GM18517 (cell line): Measurements from ENCODE around the gene CATSPER2.
"Not testable (repeated sequence)": the region's sequence is repeated elsewhere in the genome, so short reads cannot be mapped to it uniquely, and the experiment has no call there.

Source experiments
- ATAC-seq: cut with Tn5 transposase; IDR thresholded peaks from one replicate; pipeline ENCODE4 v1.9.1; 2021; ENCODE audit warnings: mild to moderate bottlenecking, moderate library complexity; ENCODE audit not compliant: unreplicated experiment

Gene CATSPER2

GRCh38 chr15:43648649-43649429 is at the start of gene CATSPER2:
Gene CATSPER2, minus strand, starts transcription at chr15:43648844. Its CDS starts 783 bp downstream, at chr15:43648061.
- no peak for ATAC-seq

- ATAC-seq: not testable (repeated sequence)
Observed at GRCh38 chr15:43693148-43694022, 44.7 kb upstream of the CATSPER2 start, which contains the start of gene CKMT1A. Gene CKMT1A, plus strand, starts transcription at chr15:43693859. Its CDS starts 192 bp downstream, at chr15:43694051.

- ATAC-seq: not testable (repeated sequence)
Observed at GRCh38 chr15:43692679-43693078, 44.0 kb upstream of the CATSPER2 start.

GRCh38 chr15:43689604-43690301 is 41.1 kb upstream of the CATSPER2 start:
- ATAC-seq: peak; percentile 90

GRCh38 chr15:43674175-43674574 is 25.5 kb upstream of the CATSPER2 start:
- ATAC-seq: not testable (repeated sequence)

DNA sequence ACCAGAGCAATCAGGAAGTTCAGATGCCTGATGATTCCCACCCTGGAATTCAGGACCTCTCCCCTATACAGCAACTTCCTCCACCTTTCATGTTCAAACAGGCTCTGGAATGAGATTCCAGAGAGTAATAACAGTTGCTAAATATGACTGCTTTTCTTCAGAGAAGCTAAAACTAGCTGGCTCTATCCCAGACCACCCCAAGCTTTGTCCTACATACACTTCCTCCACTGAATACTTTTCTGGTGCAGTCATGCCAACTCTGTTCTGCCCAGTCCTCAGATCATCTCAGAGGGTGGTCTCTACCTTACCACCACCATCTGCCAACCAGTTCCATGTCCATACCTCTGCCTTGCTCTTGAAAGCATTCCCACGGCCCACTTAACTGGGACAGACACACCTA is 17.5 kb upstream of the CATSPER2 start:
- not testable (repeated sequence) for ATAC-seq

- not testable (repeated sequence) for ATAC-seq
Observed at GRCh38 chr15:43663333-43663732, 14.7 kb upstream of the CATSPER2 start.

GRCh38 chr15:43662293-43662692 is 13.6 kb upstream of the CATSPER2 start:
- not testable (repeated sequence) for ATAC-seq

DNA sequence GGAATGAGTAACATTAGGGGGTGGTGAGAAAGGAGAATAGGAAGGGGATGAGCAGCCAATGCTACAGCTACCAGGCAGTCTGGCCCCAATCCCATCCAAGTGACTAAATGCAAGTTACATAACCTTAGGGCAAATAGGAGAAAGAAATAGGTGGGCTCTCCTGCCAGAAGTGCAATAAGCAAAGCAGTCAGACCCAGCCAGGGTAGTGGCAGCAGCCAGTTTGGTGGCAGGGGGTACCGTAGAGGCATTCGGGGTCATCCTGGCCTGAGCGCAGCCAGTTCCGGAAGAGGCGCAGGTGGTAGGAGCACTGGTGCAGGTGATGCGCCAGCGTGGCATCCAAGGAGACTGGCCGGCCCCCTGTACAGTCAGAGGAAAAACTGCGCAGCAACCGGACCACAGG is 11.1 kb upstream of the CATSPER2 start:
- ATAC-seq: not testable (repeated sequence)

DNA sequence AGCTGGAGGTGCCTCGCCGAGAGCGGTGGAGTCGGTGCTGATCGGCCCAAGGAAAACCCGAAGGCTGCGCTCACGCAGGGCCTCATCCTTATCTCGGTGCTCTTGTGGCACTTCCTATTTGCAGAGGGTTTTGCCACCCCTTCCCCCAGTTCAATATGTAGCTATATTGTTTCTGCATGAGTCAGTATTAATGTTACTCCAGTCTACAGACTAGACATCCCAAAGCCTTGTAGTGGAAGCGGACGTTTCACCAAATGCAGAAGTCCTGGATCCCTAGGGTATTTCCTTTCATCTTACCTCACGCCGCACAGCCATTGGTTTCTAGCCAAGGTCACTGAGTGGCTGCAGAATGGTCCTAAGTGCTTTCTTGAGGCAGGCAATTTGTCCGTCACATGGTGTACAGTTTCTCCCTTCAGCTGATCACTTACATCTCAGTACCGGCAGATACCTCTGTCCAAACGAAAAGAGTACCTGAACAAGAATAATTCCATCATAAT is 834 bp upstream of the CATSPER2 start:
- ATAC-seq: not testable (repeated sequence)

- not testable (repeated sequence) for ATAC-seq
Observed at GRCh38 chr15:43638464-43639204, 10.0 kb downstream of the CATSPER2 start.

GRCh38 chr15:43626937-43627336 is 21.7 kb downstream of the CATSPER2 start:
- not testable (repeated sequence) for ATAC-seq

DNA sequence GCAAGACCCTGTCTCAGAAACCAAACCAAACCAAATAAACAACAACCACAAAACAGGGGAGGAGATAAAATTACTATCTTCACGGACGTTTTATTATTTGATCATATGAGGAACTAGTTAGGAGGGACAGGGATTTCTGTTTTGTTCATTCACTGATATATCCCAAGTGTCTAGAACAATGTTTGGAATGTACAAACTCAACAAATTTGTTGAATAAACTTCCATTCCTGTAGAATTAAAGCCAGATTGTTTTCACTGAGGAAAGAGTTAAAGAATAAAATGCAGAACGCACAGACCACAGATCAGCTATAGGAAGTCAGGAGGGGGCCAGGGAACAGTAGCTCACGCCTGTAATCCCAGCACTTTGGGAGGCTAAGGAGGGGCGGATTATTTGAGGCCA is 23.5 kb downstream of the CATSPER2 start:
- ATAC-seq: no peak

- ATAC-seq: not testable (repeated sequence)
Observed at GRCh38 chr15:43622068-43622799, 26.4 kb downstream of the CATSPER2 start.

DNA sequence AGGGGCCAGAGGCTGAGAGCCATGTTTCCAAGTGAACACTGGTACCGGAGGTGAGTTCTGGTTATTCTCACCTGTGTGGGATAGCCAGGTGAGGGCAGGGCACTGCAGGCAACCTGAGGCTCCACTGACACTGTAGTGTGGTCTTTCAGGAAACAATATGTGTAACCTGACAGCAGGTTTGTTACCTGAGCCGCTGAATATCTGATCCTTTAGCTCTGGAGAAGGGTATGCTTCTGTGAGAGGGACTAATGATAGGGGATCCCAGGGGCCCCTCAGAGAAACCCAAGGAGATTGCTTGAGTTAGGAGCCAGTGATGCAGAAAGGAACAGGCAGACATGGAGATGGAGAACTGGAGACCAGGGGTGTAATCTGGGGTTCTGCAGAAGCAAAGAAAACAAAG is 29.9 kb downstream of the CATSPER2 start, which contains the start of gene STRC:
Gene STRC, minus strand, starts transcription at position 101 of the 400 bp plus-strand sequence. Its CDS starts 78 bp downstream, at position 23.
- not testable (repeated sequence) for ATAC-seq

GRCh38 chr15:43617750-43618149 is 30.9 kb downstream of the CATSPER2 start:
- not testable (repeated sequence) for ATAC-seq

- not testable (repeated sequence) for ATAC-seq
Observed at GRCh38 chr15:43602233-43602632, 46.4 kb downstream of the CATSPER2 start.

GRCh38 chr15:43600200-43600599 is 48.4 kb downstream of the CATSPER2 start:
- ATAC-seq: not testable (repeated sequence)

DNA sequence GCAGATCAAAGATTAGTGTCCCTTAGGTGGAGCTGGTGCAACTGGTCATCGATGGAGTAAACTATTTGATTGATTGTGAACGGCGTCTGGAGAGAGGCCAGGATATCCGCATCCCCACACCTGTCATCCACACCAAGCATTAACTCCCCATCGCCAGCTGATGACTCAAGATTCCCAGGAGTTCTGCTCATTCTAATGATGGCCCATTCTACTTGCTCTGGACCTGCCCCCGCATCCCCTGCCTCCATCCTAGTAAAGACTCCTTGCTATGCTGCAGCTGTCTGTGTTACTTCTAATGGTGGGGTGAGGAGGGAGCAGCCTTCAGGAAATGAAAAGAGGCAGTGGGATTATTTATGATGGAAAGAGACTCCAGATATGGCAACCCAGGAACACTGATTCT is 49.5 kb downstream of the CATSPER2 start:
- not testable (repeated sequence) for ATAC-seq
